LNCaP clone FGC (cell line): ENCODE results near the gene TANGO2.
A peak's percentile ranks its signal among the peaks of the same experiment; 100 is the strongest.

Experiments
- DNase-seq: peaks from one replicate; pipeline ENCODE4 v3.0.0-alpha.2; 2011; ENCODE audit warnings: low read depth
- H3K4me3 ChIP-seq: 2 replicates; pipeline ENCODE4 v1.5.1; 2011; ENCODE audit warnings: mild to moderate bottlenecking, low read depth, low read length, control low read depth
- CTCF ChIP-seq: IDR thresholded peaks from 2 replicates; pipeline ENCODE4 v1.5.1; 2012; ENCODE audit warnings: mild to moderate bottlenecking; ENCODE audit not compliant: control insufficient read depth, insufficient read depth; ENCODE audit errors: extremely low read depth

TANGO2 gene

GRCh38 chr22:20068640-20069039, 47.7 kb downstream of the TANGO2 start:
- DNase-seq: no peak
- H3K4me3 ChIP-seq: no peak overlapping the region
- no peak for TF ChIP-seq CTCF

GRCh38 chr22:20069331-20070042, 48.6 kb downstream of the TANGO2 start:
- no peak for DNase-seq
- no peak overlapping the region for H3K4me3 ChIP-seq
- no peak for TF ChIP-seq CTCF

- no peak overlapping the region for H3K4me3 ChIP-seq
- DNase-seq: no peak
- no peak for TF ChIP-seq CTCF
Observed at GRCh38 chr22:20071524-20071972, 50.6 kb downstream of the TANGO2 start.

- DNase-seq: no peak
- H3K4me3 ChIP-seq: no peak overlapping the region
- no peak for TF ChIP-seq CTCF
Observed at GRCh38 chr22:20076627-20077172, 55.8 kb downstream of the TANGO2 start.

- peak; percentile 78 for DNase-seq
- H3K4me3 ChIP-seq: peak within 1 kb of the TSS; percentile 78
- TF ChIP-seq CTCF: no peak
Observed at GRCh38 chr22:20079745-20080444, 59.0 kb downstream of the TANGO2 start, which contains the start of gene DGCR8. DGCR8 (plus strand) TSS chr22:20080241; CDS start chr22:20085964, 5,723 bp downstream.

- no peak for DNase-seq
- peak overlapping the region; percentile 78 for H3K4me3 ChIP-seq
- no peak for TF ChIP-seq CTCF
Observed at GRCh38 chr22:20080445-20080775, 59.5 kb downstream of the TANGO2 start.
